OCI-LY7 (cell line): ENCODE data around the gene SNX6.
"Not testable (repeated sequence)": the region's sequence is repeated elsewhere in the genome, so short reads cannot be mapped to it uniquely, and the experiment has no call there.

Source experiments
- CTCF ChIP-seq: fragments of 200-600 bp; sonication (generic); conservative IDR thresholded peaks from 2 replicates; pipeline ENCODE4 v1.5.1; 2014; ENCODE audit warnings: mild to moderate bottlenecking, antibody characterized with exemption, low read length, moderate library complexity, mixed read lengths
- EZH2phosphoT487 ChIP-seq: fragments of 200-600 bp; sonication (generic); IDR thresholded peaks from 2 replicates; pipeline ENCODE4 v1.6.1; 2018; ENCODE audit warnings: low read depth, borderline replicate concordance, mild to moderate bottlenecking, mixed run types, antibody characterized with exemption, low read length, moderate library complexity, mixed read lengths

DNA sequence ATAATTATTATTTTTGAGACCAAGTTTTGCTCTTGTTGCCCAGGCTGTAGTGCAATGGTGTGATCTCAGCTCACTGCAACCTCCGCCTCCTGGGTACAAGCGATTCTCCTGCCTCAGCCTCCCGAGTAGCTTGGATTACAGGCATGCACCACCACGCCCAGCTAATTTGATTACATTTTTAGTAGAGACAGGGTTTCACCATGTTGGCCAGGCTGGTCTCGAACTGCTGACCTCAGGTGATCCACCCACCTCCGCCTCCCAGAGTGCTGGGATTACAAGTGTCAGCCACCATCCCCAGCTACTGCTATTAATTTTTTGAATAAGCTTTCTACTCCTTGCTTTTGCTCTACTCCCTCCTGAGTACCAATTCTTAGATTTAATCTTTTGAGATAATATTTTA lies 108.9 kb downstream of the SNX6 start:
- not testable (repeated sequence) for TF ChIP-seq CTCF, EZH2phosphoT487
